GM12878 (cell line): ENCODE results near the gene RFPL2.

ENCODE experiments used
- EP300 ChIP-seq, 2 experiments: fragments of 150-350 bp in 1 of 2; IDR thresholded peaks; 2 replicates each; pipeline ENCODE4 v1.6.1; 2011 to 2012; ENCODE audit warnings: low read depth in 2 of 2, low read length in 2 of 2, borderline replicate concordance in 1 of 2, improper control_type of control experiment in 1 of 2, inconsistent platforms in 1 of 2; ENCODE audit not compliant: control insufficient read depth in 1 of 2
- EZH2 ChIP-seq: IDR thresholded peaks from 2 replicates; pipeline ENCODE4 v1.6.1; 2012; ENCODE audit warnings: low read depth, mild to moderate bottlenecking, control low read depth, inconsistent platforms, low read length, borderline replicate concordance; ENCODE audit not compliant: control insufficient read depth
- MTA2 ChIP-seq: fragments of 450-650 bp; IDR thresholded peaks from 2 replicates; pipeline ENCODE4 v1.6.1; 2016; ENCODE audit warnings: low read depth, mild to moderate bottlenecking, moderate library complexity
- POLR2A ChIP-seq: IDR thresholded peaks from 2 replicates; pipeline ENCODE4 v1.6.1; 2011; ENCODE audit warnings: low read depth, mild to moderate bottlenecking, low read length
- TCF12 ChIP-seq: IDR thresholded peaks from 2 replicates; pipeline ENCODE4 v1.6.1; 2011; ENCODE audit warnings: low read depth, mild to moderate bottlenecking, low read length
- TCF3 ChIP-seq: IDR thresholded peaks from 2 replicates; pipeline ENCODE4 v1.6.1; 2012; ENCODE audit warnings: low read depth, mild to moderate bottlenecking, low read length, borderline replicate concordance; ENCODE audit not compliant: insufficient read depth
- TF ChIP-seq, protein P1 (sequence below), 3 experiments: IDR thresholded peaks in 2 of 3; conservative IDR thresholded peaks in 1 of 3; 2 replicates each; pipeline ENCODE4 v1.5.1; 2011; ENCODE audit warnings: low read depth in 3 of 3, low read length in 3 of 3, mild to moderate bottlenecking in 3 of 3, control low read depth in 2 of 3, moderate library complexity in 2 of 3, inconsistent platforms in 1 of 3, mixed read lengths in 1 of 3; ENCODE audit not compliant: control insufficient read depth in 2 of 3, insufficient read depth in 1 of 3; ENCODE audit errors: extremely low read depth in 1 of 3

DNA sequence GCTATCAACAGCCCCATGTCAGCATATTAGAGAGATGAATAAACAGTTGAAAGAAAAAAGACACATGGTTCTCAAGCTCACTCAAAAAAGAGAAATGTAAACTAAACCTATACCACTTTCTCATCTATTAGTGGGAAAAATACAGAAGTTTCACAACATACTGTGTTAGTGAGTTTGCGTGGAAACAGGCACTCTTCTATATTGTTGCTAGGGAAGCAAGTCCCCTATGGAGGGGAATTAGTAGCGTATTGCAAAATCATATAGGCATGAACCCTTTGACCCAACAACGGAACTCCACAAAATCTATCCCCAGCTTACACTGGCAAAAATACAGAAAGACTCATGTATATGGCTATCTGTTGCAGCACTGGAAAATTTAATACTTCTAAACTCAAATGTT lies 14.2 kb upstream of the RFPL2 start:
- TF ChIP-seq EP300 (IDR thresholded peaks at IDR 0.05; ENCODE audit: borderline replicate concordance in 1 of 2, control insufficient read depth in 1 of 2, low read depth in 2 of 2, low read length in 2 of 2) (no peak), MTA2 (no peak), EZH2 (no peak), POLR2A (no peak), TCF3 (no peak), TCF12 (no peak)
- TF ChIP-seq, protein P1, sequence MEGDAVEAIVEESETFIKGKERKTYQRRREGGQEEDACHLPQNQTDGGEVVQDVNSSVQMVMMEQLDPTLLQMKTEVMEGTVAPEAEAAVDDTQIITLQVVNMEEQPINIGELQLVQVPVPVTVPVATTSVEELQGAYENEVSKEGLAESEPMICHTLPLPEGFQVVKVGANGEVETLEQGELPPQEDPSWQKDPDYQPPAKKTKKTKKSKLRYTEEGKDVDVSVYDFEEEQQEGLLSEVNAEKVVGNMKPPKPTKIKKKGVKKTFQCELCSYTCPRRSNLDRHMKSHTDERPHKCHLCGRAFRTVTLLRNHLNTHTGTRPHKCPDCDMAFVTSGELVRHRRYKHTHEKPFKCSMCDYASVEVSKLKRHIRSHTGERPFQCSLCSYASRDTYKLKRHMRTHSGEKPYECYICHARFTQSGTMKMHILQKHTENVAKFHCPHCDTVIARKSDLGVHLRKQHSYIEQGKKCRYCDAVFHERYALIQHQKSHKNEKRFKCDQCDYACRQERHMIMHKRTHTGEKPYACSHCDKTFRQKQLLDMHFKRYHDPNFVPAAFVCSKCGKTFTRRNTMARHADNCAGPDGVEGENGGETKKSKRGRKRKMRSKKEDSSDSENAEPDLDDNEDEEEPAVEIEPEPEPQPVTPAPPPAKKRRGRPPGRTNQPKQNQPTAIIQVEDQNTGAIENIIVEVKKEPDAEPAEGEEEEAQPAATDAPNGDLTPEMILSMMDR (IDR thresholded peaks at IDR 0.05 in 2 of 3, conservative IDR thresholded peaks at IDR 0.05 in 1 of 3; ENCODE audit: control insufficient read depth in 2 of 3, extremely low read depth in 1 of 3, insufficient read depth in 1 of 3, low read depth in 3 of 3, low read length in 3 of 3), result no peak
